ENCODE data around the gene DHX9.

DHX9 gene

GRCh38 chr1:182877842-182878241 is 38.7 kb downstream of the DHX9 start:
- no peak for TF ChIP-seq CTCF (IDR thresholded peaks at IDR 0.05; ENCODE audit: insufficient read depth, low read length, poor library complexity, severe bottlenecking)
- H3K36me3 ChIP-seq (ENCODE audit: control insufficient read depth, insufficient read depth, low read length) = peaks cover 23% of the 10 kb centered on the region
- no peaks in the 10 kb centered on the region for H3K27me3 ChIP-seq (replicated peaks; ENCODE audit: control insufficient read depth, insufficient read depth, low read length)
- no peak overlapping the region for H3K4me3 ChIP-seq (replicated peaks; ENCODE audit: low read depth, low read length)
- no peak for DNase-seq (ENCODE audit: extremely low read depth, insufficient read length)

- no peak overlapping the region for H3K4me3 ChIP-seq (replicated peaks; ENCODE audit: low read depth, low read length)
- no peak for DNase-seq (ENCODE audit: extremely low read depth, insufficient read length)
- H3K27me3 ChIP-seq (replicated peaks; ENCODE audit: control insufficient read depth, insufficient read depth, low read length) = no peaks in the 10 kb centered on the region
- peaks cover 19% of the 10 kb centered on the region for H3K36me3 ChIP-seq (ENCODE audit: control insufficient read depth, insufficient read depth, low read length)
- TF ChIP-seq CTCF (IDR thresholded peaks at IDR 0.05; ENCODE audit: insufficient read depth, low read length, poor library complexity, severe bottlenecking) = no peak
Observed at GRCh38 chr1:182884872-182885271, 45.7 kb downstream of the DHX9 start.

- H3K36me3 ChIP-seq (ENCODE audit: control insufficient read depth, insufficient read depth, low read length) = peaks cover 19% of the 10 kb centered on the region
- H3K4me3 ChIP-seq (replicated peaks; ENCODE audit: low read depth, low read length) = no peak overlapping the region
- TF ChIP-seq CTCF (IDR thresholded peaks at IDR 0.05; ENCODE audit: insufficient read depth, low read length, poor library complexity, severe bottlenecking) = no peak
- DNase-seq (ENCODE audit: extremely low read depth, insufficient read length) = no peak
- no peaks in the 10 kb centered on the region for H3K27me3 ChIP-seq (replicated peaks; ENCODE audit: control insufficient read depth, insufficient read depth, low read length)
Observed at GRCh38 chr1:182885591-182885990, 46.4 kb downstream of the DHX9 start.

GRCh38 chr1:182886985-182887384 is 47.8 kb downstream of the DHX9 start:
- no peak overlapping the region for H3K4me3 ChIP-seq (replicated peaks; ENCODE audit: low read depth, low read length)
- H3K36me3 ChIP-seq (ENCODE audit: control insufficient read depth, insufficient read depth, low read length) = peaks cover 14% of the 10 kb centered on the region
- no peak for TF ChIP-seq CTCF (IDR thresholded peaks at IDR 0.05; ENCODE audit: insufficient read depth, low read length, poor library complexity, severe bottlenecking)
- no peak for DNase-seq (ENCODE audit: extremely low read depth, insufficient read length)
- H3K27me3 ChIP-seq (replicated peaks; ENCODE audit: control insufficient read depth, insufficient read depth, low read length) = no peaks in the 10 kb centered on the region

GRCh38 chr1:182888736-182889531 is 49.8 kb downstream of the DHX9 start:
- no peaks in the 10 kb centered on the region for H3K27me3 ChIP-seq (replicated peaks; ENCODE audit: control insufficient read depth, insufficient read depth, low read length)
- H3K36me3 ChIP-seq (ENCODE audit: control insufficient read depth, insufficient read depth, low read length) = peaks cover 9% of the 10 kb centered on the region
- DNase-seq (ENCODE audit: extremely low read depth, insufficient read length) = no peak
- TF ChIP-seq CTCF (IDR thresholded peaks at IDR 0.05; ENCODE audit: insufficient read depth, low read length, poor library complexity, severe bottlenecking) = no peak
- no peak overlapping the region for H3K4me3 ChIP-seq (replicated peaks; ENCODE audit: low read depth, low read length)
